HEK293 (cell line): ENCODE data around the gene ZNF507.

Experiments used
- CTCF ChIA-PET: fragments of 350-600 bp; formaldehyde crosslinking; extraction: SDS; loops from one replicate; lab custom pipeline; 2021; ENCODE audit warnings: antibody characterized with exemption; lab: Yijun Ruan, JAX
- POLR2A ChIA-PET: fragments of 300-600 bp; formaldehyde crosslinking; extraction: SDS; loops from one replicate; lab custom pipeline; 2020; ENCODE audit warnings: antibody characterized with exemption, inconsistent platforms; lab: Yijun Ruan, JAX
- H3K27ac ChIP-seq: fragments of 200-500 bp; sonication (Bioruptor generic); 2 replicates; pipeline ENCODE4 v1.5.1; 2014; ENCODE audit warnings: low read depth, low read length, control low read depth, inconsistent platforms; ENCODE audit errors: extremely low read depth
- H3K36me3 ChIP-seq, 2 experiments: fragments of 200-500 bp in 1 of 2; sonication (Bioruptor generic) in 1 of 2; 1 replicate in 1 of 2; 2 replicates in 1 of 2; pipeline ENCODE4 v1.5.1; 2014 to 2017; ENCODE audit warnings: inconsistent platforms in 2 of 2, low read length in 2 of 2; ENCODE audit not compliant: control insufficient read depth in 2 of 2, insufficient read depth in 1 of 2
- H3K4me1 ChIP-seq: fragments of 200-500 bp; sonication (Bioruptor generic); 2 replicates; pipeline ENCODE4 v1.5.1; 2014; ENCODE audit warnings: mild to moderate bottlenecking, low read length, inconsistent platforms; ENCODE audit not compliant: control insufficient read depth, insufficient read depth
- H3K4me3 ChIP-seq: 2 replicates; pipeline ENCODE4 v1.5.1; 2011; ENCODE audit warnings: low read depth, mild to moderate bottlenecking, control low read depth, low read length, moderate library complexity
- H3K9me3 ChIP-seq: fragments of 200-500 bp; sonication (Bioruptor generic); 2 replicates; pipeline ENCODE4 v1.5.1; 2014; ENCODE audit warnings: low read depth, low read length, inconsistent platforms; ENCODE audit not compliant: control insufficient read depth, insufficient read depth
- BCL11B ChIP-seq: fragments of 450-650 bp; formaldehyde crosslinking; IDR thresholded peaks from 2 replicates; pipeline ENCODE4 v1.5.1; 2016; ENCODE audit warnings: low read depth, missing biosample characterization, missing genetic modification characterization
- EGR2 ChIP-seq: fragments of 450-650 bp; formaldehyde crosslinking; IDR thresholded peaks from 2 replicates; pipeline ENCODE4 v1.5.1; 2016; ENCODE audit warnings: low read depth, missing biosample characterization, missing genetic modification characterization
- ELK4 ChIP-seq: IDR thresholded peaks from 2 replicates; pipeline ENCODE4 v1.6.1; 2011; ENCODE audit warnings: mild to moderate bottlenecking, low read depth, low read length, borderline replicate concordance
- KLF17 ChIP-seq: fragments of 450-650 bp; formaldehyde crosslinking; IDR thresholded peaks from 2 replicates; pipeline ENCODE4 v1.5.1; 2016; ENCODE audit warnings: missing biosample characterization, missing genetic modification characterization
- KLF8 ChIP-seq: fragments of 450-650 bp; formaldehyde crosslinking; IDR thresholded peaks from 2 replicates; pipeline ENCODE4 v1.5.1; 2016; ENCODE audit warnings: missing biosample characterization, missing genetic modification characterization
- YY2 ChIP-seq: fragments of 450-650 bp; formaldehyde crosslinking; IDR thresholded peaks from 2 replicates; pipeline ENCODE4 v1.5.1; 2016; ENCODE audit warnings: missing biosample characterization, missing genetic modification characterization
- ZBTB44 ChIP-seq: fragments of 450-650 bp; IDR thresholded peaks from 2 replicates; pipeline ENCODE4 v1.5.1; 2018; ENCODE audit warnings: missing biosample characterization, mild to moderate bottlenecking, missing genetic modification characterization
- ZNF121 ChIP-seq: fragments of 450-650 bp; formaldehyde crosslinking; IDR thresholded peaks from 2 replicates; pipeline ENCODE4 v1.5.1; 2016; ENCODE audit warnings: missing biosample characterization, missing genetic modification characterization
- ZNF280D ChIP-seq: fragments of 450-650 bp; formaldehyde crosslinking; IDR thresholded peaks from 2 replicates; pipeline ENCODE4 v1.5.1; 2016; ENCODE audit warnings: missing biosample characterization, missing genetic modification characterization
- ZNF426 ChIP-seq: fragments of 450-650 bp; formaldehyde crosslinking; IDR thresholded peaks from 2 replicates; pipeline ENCODE4 v1.5.1; 2017; ENCODE audit warnings: missing biosample characterization, missing genetic modification characterization, mild to moderate bottlenecking, inconsistent platforms, moderate library complexity
- ZNF513 ChIP-seq: fragments of 450-650 bp; IDR thresholded peaks from 2 replicates; pipeline ENCODE4 v1.5.1; 2018; ENCODE audit warnings: missing biosample characterization, missing genetic modification characterization
- ZNF521 ChIP-seq: fragments of 450-650 bp; formaldehyde crosslinking; IDR thresholded peaks from 2 replicates; pipeline ENCODE4 v1.5.1; 2017; ENCODE audit warnings: missing biosample characterization, mild to moderate bottlenecking, missing genetic modification characterization
- ZNF645 ChIP-seq: fragments of 450-650 bp; formaldehyde crosslinking; IDR thresholded peaks from 2 replicates; pipeline ENCODE4; 2016; ENCODE audit warnings: missing biosample characterization, missing genetic modification characterization
- ZNF654 ChIP-seq: fragments of 450-650 bp; formaldehyde crosslinking; IDR thresholded peaks from 2 replicates; pipeline ENCODE4 v1.5.1; 2016; ENCODE audit warnings: low read depth, missing biosample characterization, missing genetic modification characterization
- ZNF660 ChIP-seq: fragments of 450-650 bp; IDR thresholded peaks from 2 replicates; pipeline ENCODE4 v1.5.1; 2018; ENCODE audit warnings: missing biosample characterization, mild to moderate bottlenecking, missing genetic modification characterization
- ZNF664 ChIP-seq: fragments of 450-650 bp; formaldehyde crosslinking; IDR thresholded peaks from 2 replicates; pipeline ENCODE4 v1.5.1; 2016; ENCODE audit warnings: missing biosample characterization, missing genetic modification characterization
- ZNF670 ChIP-seq: fragments of 450-650 bp; formaldehyde crosslinking; IDR thresholded peaks from 2 replicates; pipeline ENCODE4 v1.5.1; 2016; ENCODE audit warnings: missing biosample characterization, missing genetic modification characterization, low read depth

Gene ZNF507

GRCh38 chr19:32357720-32358119, 12.3 kb downstream of the ZNF507 start:
- H3K4me3 ChIP-seq, result no peak overlapping the region
- H3K27ac ChIP-seq, result no peak overlapping the region
- H3K4me1 ChIP-seq, result no peaks in the 10 kb centered on the region; the same call in 1 of the 2 replicates
- peaks cover 93 to 100% of the 10 kb centered on the region in 2 experiments for H3K36me3 ChIP-seq
- CTCF ChIA-PET, result interaction anchor here (0.6 to 4.0 kb wide), 21 partner anchors 8 to 1653 kb away, joined by 3 to 27 read pairs (median 4); partner anchors contain the start of gene ZNF507
- no peak for TF ChIP-seq ELK4
- no peak for TF ChIP-seq ZNF664 (tag by site-specific recombination)
- no peak for TF ChIP-seq EGR2
- TF ChIP-seq ZNF645, result no peak
- TF ChIP-seq ZNF670 (tag by site-specific recombination), result no peak
- no peak for TF ChIP-seq ZNF280D (tag by site-specific recombination)
- peak; percentile 38; the same call in 1 of the 2 replicates for TF ChIP-seq ZNF513 (tag by site-specific recombination)
- TF ChIP-seq KLF8 (tag by site-specific recombination), result no peak
- TF ChIP-seq ZNF426 (tag by site-specific recombination), result no peak
- no peak for TF ChIP-seq ZNF121
- no peak for TF ChIP-seq ZNF521 (tag by site-specific recombination)
- TF ChIP-seq BCL11B (tag by site-specific recombination), result no peak
- TF ChIP-seq KLF17 (tag by site-specific recombination), result no peak
- TF ChIP-seq ZBTB44 (tag by site-specific recombination), result no peak
- no peak for TF ChIP-seq ZNF660 (tag by site-specific recombination)
- TF ChIP-seq ZNF654 (tag by site-specific recombination), result peak; percentile 3; the same call in 1 of the 2 replicates
- no peak for TF ChIP-seq YY2 (tag by site-specific recombination)
- POLR2A ChIA-PET, result interaction anchor here (1.1 to 1.9 kb wide), 3 partner anchors 10 to 47 kb away, joined by 3 to 6 read pairs (median 6); partner anchors contain the start of genes DPY19L3 and ZNF507
- no peaks in the 10 kb centered on the region; the same call in 1 of the 2 replicates for H3K9me3 ChIP-seq
